Fibroblast of skin of back (primary cell): ENCODE measurements around the gene MALT1.
A peak's percentile ranks its signal among the peaks of the same experiment; 100 is the strongest.

Experiments used
- DNase-seq: peaks from one replicate; pipeline ENCODE4 v3.0.0-alpha.2; 2013

MALT1 gene

GRCh38 chr18:58653814-58654509 is 17.3 kb upstream of the MALT1 start:
- DNase-seq, result no peak

GRCh38 chr18:58654896-58655614 is 16.2 kb upstream of the MALT1 start:
- DNase-seq, result no peak

GRCh38 chr18:58657081-58657480 is 14.2 kb upstream of the MALT1 start:
- DNase-seq, result no peak

GRCh38 chr18:58657494-58657893 is 13.8 kb upstream of the MALT1 start:
- no peak for DNase-seq

GRCh38 chr18:58659691-58660090 is 11.6 kb upstream of the MALT1 start:
- DNase-seq, result no peak

GRCh38 chr18:58660915-58661314 is 10.3 kb upstream of the MALT1 start:
- DNase-seq, result no peak

GRCh38 chr18:58661423-58661822 is 9.8 kb upstream of the MALT1 start:
- DNase-seq, result peak; percentile 38

- no peak for DNase-seq
Observed at GRCh38 chr18:58662118-58662517, 9.1 kb upstream of the MALT1 start.

- peak; percentile 78 for DNase-seq
Observed at GRCh38 chr18:58666176-58666575, 5.1 kb upstream of the MALT1 start.

- DNase-seq, result peak; percentile 27
Observed at GRCh38 chr18:58668211-58668610, 3.1 kb upstream of the MALT1 start.

- DNase-seq, result peak; percentile 78
Observed at GRCh38 chr18:58668897-58669296, 2.4 kb upstream of the MALT1 start.

GRCh38 chr18:58669731-58670378 is 1.4 kb upstream of the MALT1 start:
- DNase-seq, result peak; percentile 71

- no peak for DNase-seq
Observed at GRCh38 chr18:58670404-58671110, 708 bp upstream of the MALT1 start.

GRCh38 chr18:58671632-58672564 is 633 bp downstream of the MALT1 start:
- DNase-seq, result peak; percentile 39

GRCh38 chr18:58674159-58674558 is 2.9 kb downstream of the MALT1 start:
- DNase-seq, result no peak

- DNase-seq, result peak; percentile 51
Observed at GRCh38 chr18:58674863-58675472, 3.7 kb downstream of the MALT1 start.

- DNase-seq, result no peak
Observed at GRCh38 chr18:58676270-58676669, 5.0 kb downstream of the MALT1 start.

GRCh38 chr18:58682429-58683069 is 11.3 kb downstream of the MALT1 start:
- DNase-seq, result peak; percentile 80

GRCh38 chr18:58687871-58688308 is 16.6 kb downstream of the MALT1 start:
- no peak for DNase-seq

GRCh38 chr18:58690259-58690658 is 19.0 kb downstream of the MALT1 start:
- no peak for DNase-seq

GRCh38 chr18:58691256-58691655 is 20.0 kb downstream of the MALT1 start:
- no peak for DNase-seq
